AG10803 (cell line): ENCODE results near the gene CFAP92.
A peak's percentile ranks its signal among the peaks of the same experiment; 100 is the strongest.

Source experiments
- DNase-seq: peaks from one replicate; pipeline ENCODE4 v3.0.0; 2010; ENCODE audit warnings: low read depth
- H3K4me3 ChIP-seq: 2 replicates; pipeline ENCODE4 v1.5.1; 2011; ENCODE audit warnings: mild to moderate bottlenecking, low read length, control low read depth
- TF ChIP-seq, protein P1 (sequence below): conservative IDR thresholded peaks from 2 replicates; pipeline ENCODE4 v1.5.1; 2011; ENCODE audit warnings: mild to moderate bottlenecking, low read length, control low read depth, inconsistent platforms

CFAP92 gene

DNA sequence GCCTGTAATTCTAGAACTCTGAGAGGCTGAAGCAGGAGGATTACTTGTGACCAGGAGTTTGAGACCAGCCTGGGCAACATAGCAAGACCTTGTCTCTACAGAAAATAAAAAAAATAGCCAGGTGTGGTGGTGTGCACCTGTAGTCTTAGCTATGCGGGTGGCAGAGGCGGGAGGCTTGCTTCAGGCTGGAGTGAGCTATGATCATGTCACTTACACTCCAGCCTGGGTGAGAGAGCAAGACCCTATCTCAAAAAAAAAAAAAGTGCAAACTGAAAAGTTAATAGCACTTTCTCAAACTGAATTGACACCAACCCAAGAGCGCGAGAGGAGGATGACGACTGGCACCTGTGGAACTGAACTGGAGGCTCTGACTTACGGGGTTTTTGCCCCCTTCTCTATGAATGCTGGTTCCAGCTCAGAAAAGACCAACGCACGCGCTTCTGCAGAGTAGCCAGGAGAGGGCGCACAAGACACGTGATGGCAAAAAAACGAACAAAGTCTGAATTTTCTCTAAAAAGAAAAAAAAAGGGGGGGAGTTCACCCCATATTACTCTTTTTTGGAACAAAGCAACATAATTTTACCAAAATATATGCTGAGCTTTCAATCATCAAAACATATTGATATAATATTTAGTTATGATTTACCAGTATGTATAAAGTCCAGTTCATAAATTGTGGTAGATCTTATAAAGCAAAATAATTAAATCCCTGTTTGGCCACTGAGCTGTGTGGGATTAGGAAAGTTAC lies 23.7 kb downstream of the CFAP92 start:
- peak; percentile 36 for DNase-seq
- H3K4me3 ChIP-seq = no peak overlapping the region
- TF ChIP-seq, protein P1, sequence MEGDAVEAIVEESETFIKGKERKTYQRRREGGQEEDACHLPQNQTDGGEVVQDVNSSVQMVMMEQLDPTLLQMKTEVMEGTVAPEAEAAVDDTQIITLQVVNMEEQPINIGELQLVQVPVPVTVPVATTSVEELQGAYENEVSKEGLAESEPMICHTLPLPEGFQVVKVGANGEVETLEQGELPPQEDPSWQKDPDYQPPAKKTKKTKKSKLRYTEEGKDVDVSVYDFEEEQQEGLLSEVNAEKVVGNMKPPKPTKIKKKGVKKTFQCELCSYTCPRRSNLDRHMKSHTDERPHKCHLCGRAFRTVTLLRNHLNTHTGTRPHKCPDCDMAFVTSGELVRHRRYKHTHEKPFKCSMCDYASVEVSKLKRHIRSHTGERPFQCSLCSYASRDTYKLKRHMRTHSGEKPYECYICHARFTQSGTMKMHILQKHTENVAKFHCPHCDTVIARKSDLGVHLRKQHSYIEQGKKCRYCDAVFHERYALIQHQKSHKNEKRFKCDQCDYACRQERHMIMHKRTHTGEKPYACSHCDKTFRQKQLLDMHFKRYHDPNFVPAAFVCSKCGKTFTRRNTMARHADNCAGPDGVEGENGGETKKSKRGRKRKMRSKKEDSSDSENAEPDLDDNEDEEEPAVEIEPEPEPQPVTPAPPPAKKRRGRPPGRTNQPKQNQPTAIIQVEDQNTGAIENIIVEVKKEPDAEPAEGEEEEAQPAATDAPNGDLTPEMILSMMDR = peak; percentile 97

DNA sequence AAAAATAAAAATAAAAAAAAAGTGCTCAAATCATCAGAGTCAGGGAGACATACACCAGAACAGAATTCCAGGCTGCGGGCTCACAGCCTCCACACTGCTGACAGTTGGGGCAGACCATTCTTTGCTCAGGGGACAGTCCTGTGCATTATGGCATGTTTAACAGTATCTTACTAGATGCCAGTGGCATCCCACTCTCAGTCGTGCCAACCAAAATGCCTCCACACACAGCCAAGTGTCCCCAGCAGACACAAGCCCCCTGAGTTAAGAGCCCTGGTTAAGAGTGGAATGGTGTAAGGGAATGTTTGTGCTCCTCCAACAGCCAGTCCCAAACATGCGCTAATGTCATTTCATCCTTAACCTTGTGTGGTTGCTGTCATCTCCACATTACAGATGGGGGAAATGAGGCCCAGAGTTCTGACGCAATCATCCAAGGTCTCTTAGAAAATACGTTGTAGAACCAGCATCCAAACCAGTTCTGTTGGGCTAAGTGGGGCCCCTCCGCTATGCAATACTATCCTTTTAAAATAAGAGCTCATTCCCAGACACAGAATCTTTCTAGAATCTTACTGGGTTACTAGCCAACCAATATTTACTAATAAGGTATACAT lies 26.0 kb downstream of the CFAP92 start:
- TF ChIP-seq, protein P1 = no peak
- DNase-seq = no peak
- no peak overlapping the region for H3K4me3 ChIP-seq

DNA sequence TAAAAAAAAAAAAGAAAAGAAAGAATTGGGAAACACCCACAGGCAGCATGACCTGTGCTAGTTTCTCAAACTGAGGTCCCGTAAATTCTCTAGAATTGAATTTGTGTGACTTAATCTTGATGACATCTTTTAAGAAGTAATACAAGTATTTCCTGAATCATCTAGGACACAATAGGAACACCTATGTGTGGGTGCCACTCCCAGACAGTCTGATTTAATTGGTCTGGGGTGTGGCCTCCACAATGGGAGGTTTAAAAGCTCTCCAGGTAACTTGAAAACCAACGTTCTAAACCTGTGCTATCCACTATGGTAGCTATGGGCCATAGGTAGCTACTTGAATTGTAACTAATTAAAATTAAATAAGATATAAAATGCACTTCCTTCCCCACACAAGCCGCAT lies 28.1 kb downstream of the CFAP92 start:
- TF ChIP-seq, protein P1 = no peak
- no peak for DNase-seq
- H3K4me3 ChIP-seq = no peak overlapping the region

DNA sequence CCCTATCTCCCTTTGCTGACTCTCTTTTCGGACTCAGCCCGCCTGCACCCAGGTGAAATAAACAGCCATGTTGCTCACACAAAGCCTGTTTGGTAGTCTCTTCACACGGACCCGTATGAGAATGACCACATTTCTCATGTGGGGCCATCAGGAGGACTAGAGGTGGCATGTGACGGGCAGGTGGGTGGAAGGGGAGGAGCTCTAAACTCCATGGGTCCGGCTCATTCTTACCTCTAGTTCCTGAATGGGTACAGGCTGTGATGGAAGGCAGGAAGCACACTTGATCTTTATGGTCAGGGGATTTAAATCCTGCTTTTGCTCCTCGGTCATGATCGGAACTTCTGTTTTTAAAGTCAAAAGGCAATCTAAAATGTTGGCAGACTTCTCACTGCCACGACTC lies 28.6 kb downstream of the CFAP92 start:
- TF ChIP-seq, protein P1 = no peak
- DNase-seq = no peak
- no peak overlapping the region for H3K4me3 ChIP-seq

DNA sequence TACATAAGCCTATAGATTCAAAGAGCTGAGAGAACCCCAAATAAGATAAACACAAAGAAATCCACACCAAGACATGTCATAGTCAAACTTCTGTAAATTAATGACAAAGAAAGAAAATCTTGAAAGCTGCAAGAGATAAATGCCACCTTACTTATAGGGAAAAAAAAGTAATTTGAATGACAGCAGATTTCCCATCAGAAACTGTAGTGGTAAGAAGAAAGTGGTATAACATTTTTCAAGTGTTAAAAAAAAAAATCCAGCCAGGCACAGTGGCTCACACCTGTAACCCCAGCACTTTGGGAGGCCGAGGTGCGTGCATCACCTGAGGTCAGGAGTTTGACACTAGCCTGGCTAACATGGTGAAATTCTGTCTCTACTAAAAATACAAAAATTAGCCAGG lies 37.4 kb downstream of the CFAP92 start:
- H3K4me3 ChIP-seq = no peak overlapping the region
- no peak for DNase-seq
- TF ChIP-seq, protein P1 = no peak

DNA sequence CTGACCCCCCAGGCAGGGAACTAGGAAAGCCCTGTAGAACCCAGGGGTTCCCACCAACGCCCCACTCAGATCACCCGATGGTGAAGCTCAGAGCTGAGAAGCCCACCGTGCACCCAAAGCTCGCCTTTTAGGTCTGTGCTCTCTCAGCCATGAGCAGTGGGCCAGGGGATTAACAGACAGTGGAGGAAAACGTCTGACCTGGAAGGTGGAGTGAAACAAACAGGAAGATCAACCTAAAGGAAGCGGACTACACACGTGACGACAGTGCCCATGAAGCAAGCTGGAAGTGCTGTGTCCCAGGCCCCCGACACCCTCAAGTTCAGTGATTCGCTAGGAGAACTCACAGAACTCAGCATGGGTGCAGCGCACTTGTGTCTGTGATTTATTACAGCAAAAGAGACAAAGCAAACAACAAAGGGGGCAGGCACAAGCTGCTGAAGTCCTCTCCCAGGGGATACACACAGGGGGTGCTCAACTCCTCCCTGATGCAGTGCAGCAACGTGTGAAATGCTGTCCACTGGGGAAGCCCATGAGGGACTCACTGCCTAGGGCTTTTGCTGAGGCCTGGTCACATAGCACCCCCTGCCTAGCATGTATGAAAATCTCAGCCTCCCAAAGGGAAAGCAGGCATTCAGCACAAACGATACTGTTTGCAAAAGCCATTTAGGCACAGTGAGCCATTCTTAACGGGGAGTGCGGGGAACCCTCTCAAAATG lies 43.5 kb downstream of the CFAP92 start:
- DNase-seq = peak; percentile 4
- no peak overlapping the region for H3K4me3 ChIP-seq
- TF ChIP-seq, protein P1 = no peak; the same call in 1 of the 2 replicates
